Breast epithelium (tissue), 4 donors: Measurements from ENCODE around the gene HSPB6. TPM values are rescaled to one million over a fixed set of nuclear protein-coding genes. Genes with fewer than 3 reads are reported as not detected.

ENCODE experiments used
- DNase-seq, 2 donors: peaks; one replicate each; pipeline ENCODE4 v3.0.0-alpha.2; 2019; ENCODE audit warnings: low spot score in 2 of 2
- H3K27ac ChIP-seq, 2 donors: fragments of 200-600 bp; sonication (generic) in 1 of 2; one replicate each; pipeline ENCODE4 v1.5.1; 2016 to 2019; ENCODE audit warnings: mild to moderate bottlenecking in 1 of 2
- H3K27me3 ChIP-seq, 2 donors: fragments of 200-600 bp; sonication (generic) in 1 of 2; one replicate each; pipeline versions ENCODE4 v1.5.1 to v1.6.0; 2017 to 2019; ENCODE audit warnings: control low read depth in 1 of 2, mild to moderate bottlenecking in 1 of 2
- H3K36me3 ChIP-seq: fragments of 200-600 bp; one replicate; pipeline ENCODE4 v1.5.1; 2019
- H3K4me1 ChIP-seq, 2 donors: fragments of 200-600 bp; sonication (generic); one replicate each; pipeline ENCODE4 v1.5.1; 2016 to 2019; ENCODE audit warnings: control low read depth in 1 of 2
- H3K4me3 ChIP-seq, 3 donors: fragments of 200-600 bp; sonication (generic); 1 replicate in 2 of 3; 2 replicates in 1 of 3; pipeline ENCODE4 v1.5.1; 2016 to 2019; ENCODE audit warnings: mild to moderate bottlenecking in 3 of 3, moderate library complexity in 2 of 3
- H3K9me3 ChIP-seq, 2 donors: fragments of 200-600 bp; sonication (generic) in 1 of 2; one replicate each; pipeline ENCODE4 v1.5.1; 2016 to 2019; ENCODE audit warnings: control low read depth in 1 of 2
- CTCF ChIP-seq, 3 donors: fragments of 450-650 bp; IDR thresholded peaks; one replicate each; pipeline ENCODE4 v1.5.1; 2016 to 2017; ENCODE audit warnings: antibody characterized with exemption in 3 of 3, mild to moderate bottlenecking in 3 of 3, moderate library complexity in 3 of 3
- POLR2A ChIP-seq: fragments of 450-650 bp; IDR thresholded peaks from one replicate; pipeline ENCODE4 v1.6.1; 2016; ENCODE audit warnings: antibody characterized with exemption, mild to moderate bottlenecking, moderate library complexity
- POLR2AphosphoS5 ChIP-seq, 3 donors: sonication (generic); formaldehyde crosslinking; IDR thresholded peaks; one replicate each; pipeline ENCODE4 v1.6.1; 2017; ENCODE audit warnings: antibody characterized with exemption in 3 of 3
- intact Hi-C: fragments of 100-400 bp; cut with DNase I; formaldehyde crosslinking; loops from one replicate; pipeline ENCODE4 v1.15.1; 2023; ENCODE audit warnings: low total_unique reads
- total RNA-seq, 3 donors: library from RNA; depleted of rRNA; stranded (reverse); fragments of >200 nt; gene quantifications; one replicate each; pipeline ENCODE4 v1.1.0, GENCODE V29; 2016

HSPB6 gene
- total RNA-seq, 3 donors from 2014 or later, result 31.0 to 144 (median 81.9) TPM

GRCh38 chr19:35713506-35713850 lies 43.4 kb downstream of the HSPB6 start:
- H3K4me1 ChIP-seq, result peaks cover 8% of the 10 kb centered on the region in 2 donors
- no peaks in the 10 kb centered on the region for H3K27me3 ChIP-seq
- H3K36me3 ChIP-seq, result no peaks in the 10 kb centered on the region
- TF ChIP-seq CTCF (IDR thresholded peaks at IDR 0.05) (no peak), POLR2AphosphoS5 (IDR thresholded peaks at IDR 0.05) (no peak), POLR2A (no peak)
- H3K9me3 ChIP-seq, result no peaks in the 10 kb centered on the region
- DNase-seq, result no peak
- no peak overlapping the region for H3K27ac ChIP-seq
- no peak overlapping the region for H3K4me3 ChIP-seq
- intact Hi-C loops, result no loop called here

- Histone ChIP-seq H3K9me3 (no peaks in the 10 kb centered on the region), H3K4me1 (peaks cover 8% of the 10 kb centered on the region in 2 donors), H3K36me3 (no peaks in the 10 kb centered on the region), H3K27ac (no peak overlapping the region), H3K27me3 (no peaks in the 10 kb centered on the region), H3K4me3 (no peak overlapping the region)
- TF ChIP-seq CTCF (IDR thresholded peaks at IDR 0.05) (no peak), POLR2A (no peak), POLR2AphosphoS5 (IDR thresholded peaks at IDR 0.05) (no peak)
- no peak for DNase-seq
- intact Hi-C loops, result no loop called here
Measured at GRCh38 chr19:35712567-35713505, 44.0 kb downstream of the HSPB6 start.

- peaks cover 7 to 8% of the 10 kb centered on the region in 2 donors for H3K4me1 ChIP-seq
- no peak for DNase-seq
- no peak overlapping the region for H3K4me3 ChIP-seq
- H3K36me3 ChIP-seq, result no peaks in the 10 kb centered on the region
- H3K9me3 ChIP-seq, result no peaks in the 10 kb centered on the region
- TF ChIP-seq POLR2A, result no peak
- no peak for TF ChIP-seq CTCF (IDR thresholded peaks at IDR 0.05)
- TF ChIP-seq POLR2AphosphoS5 (IDR thresholded peaks at IDR 0.05), result no peak
- no peaks in the 10 kb centered on the region for H3K27me3 ChIP-seq
- intact Hi-C loops, result no loop called here
- H3K27ac ChIP-seq, result no peak overlapping the region
Measured at GRCh38 chr19:35710784-35711723, 45.8 kb downstream of the HSPB6 start.

- no peaks in the 10 kb centered on the region for H3K4me1 ChIP-seq
- no peaks in the 10 kb centered on the region for H3K9me3 ChIP-seq
- no peak overlapping the region for H3K4me3 ChIP-seq
- TF ChIP-seq POLR2AphosphoS5 (IDR thresholded peaks at IDR 0.05), result no peak
- H3K36me3 ChIP-seq, result no peaks in the 10 kb centered on the region
- no peak for DNase-seq
- intact Hi-C loops, result no loop called here
- H3K27ac ChIP-seq, result no peak overlapping the region
- H3K27me3 ChIP-seq, result no peaks in the 10 kb centered on the region
Measured at GRCh38 chr19:35708391-35708790, 48.4 kb downstream of the HSPB6 start.

Other genes with a start within 250 kb of the HSPB6 start
- 100 to 1,000 TPM in 1 of 3 donors, 10 to 100 TPM in 1, under 1 TPM in 1; 0.96 to 135 (median 61.0) TPM for gene DMKN, start 243.4 kb downstream of the HSPB6 start, total RNA-seq
- not detected for gene SBSN, start 228.7 kb downstream of the HSPB6 start, total RNA-seq
- gene GAPDHS, start 223.6 kb downstream of the HSPB6 start, total RNA-seq, result not detected
- gene TMEM147, start 211.4 kb downstream of the HSPB6 start, total RNA-seq, result 10 to 100 TPM; 67.4 to 91.8 (median 91.8) TPM
- gene ATP4A, start 193.4 kb downstream of the HSPB6 start, total RNA-seq, result not detected
- not detected for gene PMIS2, start 170.9 kb downstream of the HSPB6 start, total RNA-seq
- 10 to 100 TPM in 1 of 3 donors, 1 to 10 TPM in 2; 5.9 to 13.0 (median 9.5) TPM for gene HAUS5, start 144.3 kb downstream of the HSPB6 start, total RNA-seq
- gene RBM42, start 128.0 kb downstream of the HSPB6 start, total RNA-seq, result 10 to 100 TPM; 44.6 to 51.4 (median 44.6) TPM
- gene ETV2, start 115.3 kb downstream of the HSPB6 start, total RNA-seq, result under 1 TPM in 1 of 3 donors, not detected in 2; 0.59 TPM
- 100 to 1,000 TPM; 320 to 418 (median 391) TPM for gene COX6B1, start 108.7 kb downstream of the HSPB6 start, total RNA-seq
- not detected for gene UPK1A, start 90.5 kb downstream of the HSPB6 start, total RNA-seq
- under 1 TPM in 1 of 3 donors, not detected in 2; 0.33 TPM for gene ZBTB32, start 52.5 kb downstream of the HSPB6 start, total RNA-seq
- 10 to 100 TPM; 14.2 to 16.2 (median 16.1) TPM for gene KMT2B, start 39.0 kb downstream of the HSPB6 start, total RNA-seq
- gene IGFLR1, start 14.6 kb downstream of the HSPB6 start, total RNA-seq, result 10 to 100 TPM in 2 of 3 donors, 1 to 10 TPM in 1; 8.8 to 16.1 (median 14.1) TPM
- gene U2AF1L4, start 11.6 kb downstream of the HSPB6 start, total RNA-seq, result 10 to 100 TPM; 15.7 to 37.5 (median 19.5) TPM
- 10 to 100 TPM; 37.4 to 54.1 (median 54.0) TPM for gene PSENEN, start 11.4 kb downstream of the HSPB6 start, total RNA-seq
- gene LIN37, start 8.5 kb downstream of the HSPB6 start, total RNA-seq, result 10 to 100 TPM; 12.8 to 15.4 (median 14.2) TPM
- gene PROSER3, start 1.1 kb upstream of the HSPB6 start, total RNA-seq, result 1 to 10 TPM; 5.7 to 6.4 (median 6.2) TPM
- gene ARHGAP33, start 18.5 kb upstream of the HSPB6 start, total RNA-seq, result 10 to 100 TPM in 2 of 3 donors, 1 to 10 TPM in 1; 5.1 to 17.7 (median 12.8) TPM
- gene PRODH2, start 55.8 kb upstream of the HSPB6 start, total RNA-seq, result not detected
- gene NPHS1, start 95.5 kb upstream of the HSPB6 start, total RNA-seq, result under 1 TPM in 1 of 3 donors, not detected in 2; 0.15 TPM
- gene KIRREL2, start 99.9 kb upstream of the HSPB6 start, total RNA-seq, result under 1 TPM in 2 of 3 donors, not detected in 1; 0.15 to 0.66 TPM
- gene APLP1, start 111.5 kb upstream of the HSPB6 start, total RNA-seq, result 1 to 10 TPM; 2.6 to 4.2 (median 3.3) TPM
- gene NFKBID, start 143.5 kb upstream of the HSPB6 start, total RNA-seq, result 10 to 100 TPM in 1 of 3 donors, 1 to 10 TPM in 2; 4.3 to 15.2 (median 7.9) TPM
- gene HCST, start 145.5 kb upstream of the HSPB6 start, total RNA-seq, result 1 to 10 TPM; 3.3 to 7.2 (median 3.5) TPM
- gene TYROBP, start 151.3 kb upstream of the HSPB6 start, total RNA-seq, result 100 to 1,000 TPM in 2 of 3 donors, 10 to 100 TPM in 1; 56.4 to 239 (median 112) TPM
- gene LRFN3, start 179.3 kb upstream of the HSPB6 start, total RNA-seq, result 1 to 10 TPM; 5.2 to 6.7 (median 5.4) TPM
- gene SDHAF1, start 238.2 kb upstream of the HSPB6 start, total RNA-seq, result 10 to 100 TPM; 47.5 to 58.8 (median 48.8) TPM